Activated gamma-delta T cell treated with Interleukin-2 at 50 U/mL for 16 hours (primary cell): ENCODE results near the gene ZW10.
"Not testable (repeated sequence)": the region's sequence is repeated elsewhere in the genome, so short reads cannot be mapped to it uniquely, and the experiment has no call there.

Experiments
- DNase-seq: peaks from one replicate; pipeline ENCODE4 v3.0.0-alpha.2; 2020

ZW10 gene

GRCh38 chr11:113773416-113774173 lies at the start of gene ZW10:
ZW10 (minus strand) TSS chr11:113773692; CDS start chr11:113773666, 26 bp downstream.
- DNase-seq, result peak; percentile 90

GRCh38 chr11:113818426-113818825 lies 44.9 kb upstream of the ZW10 start:
- no peak for DNase-seq

GRCh38 chr11:113817626-113818025 lies 44.1 kb upstream of the ZW10 start:
- no peak for DNase-seq

GRCh38 chr11:113817162-113817561 lies 43.7 kb upstream of the ZW10 start:
- no peak for DNase-seq

- no peak for DNase-seq
Measured at GRCh38 chr11:113814181-113814580, 40.7 kb upstream of the ZW10 start.

GRCh38 chr11:113808931-113809330 lies 35.4 kb upstream of the ZW10 start:
- no peak for DNase-seq

- no peak for DNase-seq
Measured at GRCh38 chr11:113806406-113806805, 32.9 kb upstream of the ZW10 start.

GRCh38 chr11:113805640-113806039 lies 32.1 kb upstream of the ZW10 start:
- DNase-seq, result no peak

- DNase-seq, result no peak
Measured at GRCh38 chr11:113802621-113803020, 29.1 kb upstream of the ZW10 start.

GRCh38 chr11:113796663-113797259 lies 23.3 kb upstream of the ZW10 start:
- DNase-seq, result no peak

- DNase-seq, result no peak
Measured at GRCh38 chr11:113789675-113790320, 16.3 kb upstream of the ZW10 start.

- DNase-seq, result not testable (repeated sequence)
Measured at GRCh38 chr11:113789016-113789415, 15.5 kb upstream of the ZW10 start.

GRCh38 chr11:113782134-113782533 lies 8.6 kb upstream of the ZW10 start:
- no peak for DNase-seq

GRCh38 chr11:113781682-113782081 lies 8.2 kb upstream of the ZW10 start:
- DNase-seq, result no peak

GRCh38 chr11:113779496-113779895 lies 6.0 kb upstream of the ZW10 start, which contains the start of gene CLDN25:
CLDN25 (plus strand) TSS chr11:113779796; CDS start chr11:113779796, 0 bp downstream.
- no peak for DNase-seq

- DNase-seq, result no peak
Measured at GRCh38 chr11:113778111-113778910, 4.8 kb upstream of the ZW10 start.

- no peak for DNase-seq
Measured at GRCh38 chr11:113774174-113774503, 647 bp upstream of the ZW10 start.

GRCh38 chr11:113773092-113773415 lies 438 bp downstream of the ZW10 start:
- no peak for DNase-seq

GRCh38 chr11:113771964-113772363 lies 1.5 kb downstream of the ZW10 start:
- no peak for DNase-seq

GRCh38 chr11:113764527-113765219 lies 8.8 kb downstream of the ZW10 start:
- no peak for DNase-seq

GRCh38 chr11:113763040-113763439 lies 10.5 kb downstream of the ZW10 start:
- not testable (repeated sequence) for DNase-seq

GRCh38 chr11:113760241-113760640 lies 13.3 kb downstream of the ZW10 start:
- DNase-seq, result no peak

- no peak for DNase-seq
Measured at GRCh38 chr11:113752932-113753331, 20.6 kb downstream of the ZW10 start.
